Loucy (cell line): Measurements from ENCODE around the gene KRTAP4-5.

ENCODE experiments used
- H2AFZ ChIP-seq: fragments of 200-600 bp; sonication (generic); 2 replicates; pipeline ENCODE4 v1.6.0; 2016; ENCODE audit warnings: antibody characterized with exemption, mild to moderate bottlenecking, low read length, moderate library complexity
- H3F3A ChIP-seq: fragments of 200-600 bp; 2 replicates; pipeline ENCODE4 v1.6.0; 2016; ENCODE audit warnings: antibody characterized with exemption, low read depth, mild to moderate bottlenecking
- H3K27me3 ChIP-seq: fragments of 200-600 bp; sonication (generic); 2 replicates; pipeline ENCODE4 v1.6.1; 2014; ENCODE audit warnings: low read length, mild to moderate bottlenecking; ENCODE audit not compliant: insufficient read depth, poor library complexity, severe bottlenecking
- H3K36me3 ChIP-seq: fragments of 200-600 bp; sonication (generic); 2 replicates; pipeline ENCODE4 v1.6.1; 2016; ENCODE audit warnings: low read length; ENCODE audit not compliant: insufficient read depth
- H3K4me1 ChIP-seq: fragments of 200-600 bp; sonication (generic); 2 replicates; pipeline ENCODE4 v1.5.1; 2014; ENCODE audit warnings: low read length, mild to moderate bottlenecking; ENCODE audit not compliant: insufficient read depth, poor library complexity, severe bottlenecking
- H3K4me2 ChIP-seq: fragments of 200-600 bp; sonication (generic); 2 replicates; pipeline ENCODE4 v1.6.0; 2014; ENCODE audit warnings: antibody characterized with exemption, low read length, low read depth, mild to moderate bottlenecking; ENCODE audit not compliant: poor library complexity, severe bottlenecking
- H3K4me3 ChIP-seq: fragments of 200-600 bp; sonication (generic); 2 replicates; pipeline ENCODE4 v1.5.1; 2014; ENCODE audit warnings: low read length, mild to moderate bottlenecking, mixed read lengths; ENCODE audit not compliant: poor library complexity, severe bottlenecking
- H3K79me2 ChIP-seq: fragments of 200-600 bp; sonication (generic); 2 replicates; pipeline ENCODE4 v1.6.1; 2014; ENCODE audit warnings: low read length; ENCODE audit not compliant: insufficient read depth
- H3K9ac ChIP-seq: fragments of 200-600 bp; sonication (generic); 2 replicates; pipeline ENCODE4 v1.6.0; 2014; ENCODE audit warnings: mild to moderate bottlenecking, low read depth, low read length, moderate library complexity; ENCODE audit not compliant: poor library complexity, severe bottlenecking
- H3K9me2 ChIP-seq: fragments of 200-600 bp; sonication (generic); replicated peaks from 2 replicates; pipeline ENCODE4 v1.6.1; 2016; ENCODE audit warnings: low read depth, low read length, mixed read lengths
- H3K9me3 ChIP-seq: fragments of 200-600 bp; sonication (generic); 2 replicates; pipeline ENCODE4 v1.6.1; 2014; ENCODE audit warnings: mild to moderate bottlenecking, antibody characterized with exemption, low read length, low read depth; ENCODE audit not compliant: insufficient read depth
- H4K20me1 ChIP-seq: fragments of 200-600 bp; sonication (generic); 2 replicates; pipeline ENCODE4 v1.6.0; 2014; ENCODE audit warnings: antibody characterized with exemption, low read length, mild to moderate bottlenecking; ENCODE audit not compliant: insufficient read depth, poor library complexity, severe bottlenecking
- CTCF ChIP-seq: fragments of 200-600 bp; sonication (generic); conservative IDR thresholded peaks from 2 replicates; pipeline ENCODE4 v1.5.1; 2014; ENCODE audit warnings: mild to moderate bottlenecking, antibody characterized with exemption, low read length
- EZH2phosphoT487 ChIP-seq: fragments of 200-600 bp; IDR thresholded peaks from 2 replicates; pipeline ENCODE4 v1.6.1; 2018; ENCODE audit warnings: antibody characterized with exemption, mild to moderate bottlenecking, moderate library complexity, borderline replicate concordance

KRTAP4-5 gene

GRCh38 chr17:41176744-41177387, 27.2 kb upstream of the KRTAP4-5 start:
- H2AFZ ChIP-seq = no peak overlapping the region
- no peaks in the 10 kb centered on the region for H3F3A ChIP-seq
- H3K4me3 ChIP-seq = no peak overlapping the region
- no peaks in the 10 kb centered on the region for H3K27me3 ChIP-seq
- no peak overlapping the region for H3K4me2 ChIP-seq
- no peaks in the 10 kb centered on the region for H3K36me3 ChIP-seq
- no peaks in the 10 kb centered on the region for H3K9me3 ChIP-seq
- no peaks in the 10 kb centered on the region for H3K4me1 ChIP-seq
- no peaks in the 10 kb centered on the region for H4K20me1 ChIP-seq
- no peaks in the 10 kb centered on the region for H3K79me2 ChIP-seq
- no peaks in the 10 kb centered on the region for H3K9me2 ChIP-seq
- H3K9ac ChIP-seq = no peak overlapping the region
- TF ChIP-seq EZH2phosphoT487 = no peak
- TF ChIP-seq CTCF = no peak

GRCh38 chr17:41171886-41172285, 22.3 kb upstream of the KRTAP4-5 start:
- Histone ChIP-seq H4K20me1 (no peaks in the 10 kb centered on the region), H3K4me2 (no peak overlapping the region), H3K4me3 (no peak overlapping the region), H3K4me1 (no peaks in the 10 kb centered on the region), H3K79me2 (no peaks in the 10 kb centered on the region), H3F3A (no peaks in the 10 kb centered on the region), H2AFZ (no peak overlapping the region), H3K9ac (no peak overlapping the region), H3K36me3 (no peaks in the 10 kb centered on the region), H3K9me2 (no peaks in the 10 kb centered on the region), H3K9me3 (no peaks in the 10 kb centered on the region), H3K27me3 (no peaks in the 10 kb centered on the region)
- no peak for TF ChIP-seq CTCF
- TF ChIP-seq EZH2phosphoT487 = no peak

- Histone ChIP-seq H3K4me3 (no peak within 1 kb of the TSS), H4K20me1 (no peaks in the 10 kb centered on the region), H3K9me2 (no peaks in the 10 kb centered on the region), H3K9ac (no peak within 1 kb of the TSS), H3K27me3 (no peaks in the 10 kb centered on the region), H3F3A (no peaks in the 10 kb centered on the region), H3K9me3 (no peaks in the 10 kb centered on the region), H3K4me1 (peaks cover 4% of the 10 kb centered on the region), H3K79me2 (no peaks in the 10 kb centered on the region), H3K36me3 (no peaks in the 10 kb centered on the region), H2AFZ (no peak within 1 kb of the TSS), H3K4me2 (no peak within 1 kb of the TSS)
- no peak for TF ChIP-seq EZH2phosphoT487
- no peak for TF ChIP-seq CTCF
Observed at GRCh38 chr17:41168121-41168520, 18.5 kb upstream of the KRTAP4-5 start, which contains the start of gene KRTAP4-3. KRTAP4-3 (minus strand) TSS chr17:41168221; CDS start chr17:41168172, 49 bp downstream.
